ENCODE data around the gene ADAP1. TPM values are rescaled to one million over a fixed set of nuclear protein-coding genes. Genes with fewer than 3 reads are reported as not detected.

The ADAP1 gene
- total and polyA plus RNA-seq, 2 of the 13 experiments (the other 11 are each of a cell fraction or from before 2014, with no cell fraction given) = 10.5 to 24.6 TPM

DNA sequence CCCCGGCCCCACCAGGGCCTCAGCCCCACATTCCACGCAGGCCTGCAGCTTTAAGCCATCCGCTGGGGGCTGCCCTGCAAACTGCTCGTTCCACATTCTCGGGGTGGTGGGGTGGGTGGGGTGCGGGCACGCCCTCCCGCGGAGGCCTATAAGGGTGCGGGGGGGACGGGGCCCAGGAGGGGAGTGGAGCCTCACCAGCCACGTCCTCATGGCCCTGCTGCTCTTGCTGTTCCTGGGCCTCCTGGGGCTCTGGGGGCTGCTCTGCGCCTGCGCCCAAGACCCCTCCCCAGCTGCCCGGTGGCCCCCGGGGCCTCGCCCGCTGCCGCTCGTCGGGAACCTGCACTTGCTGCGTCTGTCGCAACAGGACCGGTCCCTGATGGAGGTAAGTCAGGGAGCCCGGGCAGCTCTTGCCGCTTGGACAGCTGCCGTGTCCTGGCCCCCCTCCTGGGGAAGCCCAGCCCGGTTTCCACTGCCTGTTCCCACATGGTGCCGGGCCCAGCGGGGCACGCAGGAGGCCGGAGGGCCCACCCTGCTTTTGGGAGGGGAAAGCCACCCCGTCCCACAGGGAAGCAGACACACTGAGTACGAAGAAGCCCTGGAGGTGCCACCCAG is 28.6 kb upstream of the ADAP1 start, which contains the start of gene CYP2W1 (continued):
- TF ChIP-seq HDAC2 (CRISPR knock-in tag; IDR thresholded peaks at IDR 0.05) (peak; percentile 30; the same call in 1 of the 2 replicates), MXI1 (IDR thresholded peaks at IDR 0.05; ENCODE audit: borderline replicate concordance, low read depth, low read length) (no peak), MATR3 (CRISPR knock-in tag; IDR thresholded peaks at IDR 0.05) (no peak), HOXA3 (CRISPR knock-in tag; IDR thresholded peaks at IDR 0.05) (peak; percentile 46; the same call in 1 of the 2 replicates), SPEN (CRISPR knock-in tag; IDR thresholded peaks at IDR 0.05; ENCODE audit: low read depth) (no peak; the same call in 1 of the 2 replicates), GLMP (CRISPR knock-in tag; IDR thresholded peaks at IDR 0.05; ENCODE audit: borderline replicate concordance) (no peak), ELF4 (CRISPR knock-in tag; IDR thresholded peaks at IDR 0.05; ENCODE audit: borderline replicate concordance) (no peak), ZNF652 (CRISPR knock-in tag; IDR thresholded peaks at IDR 0.05; ENCODE audit: borderline replicate concordance, low read depth) (no peak), ZNF83 (CRISPR knock-in tag; IDR thresholded peaks at IDR 0.05; ENCODE audit: borderline replicate concordance) (no peak), ZNF17 (CRISPR knock-in tag; IDR thresholded peaks at IDR 0.05) (no peak), HMG20A (CRISPR knock-in tag; IDR thresholded peaks at IDR 0.05; ENCODE audit: borderline replicate concordance) (no peak), ASH2L (IDR thresholded peaks at IDR 0.05; ENCODE audit: insufficient read length, low read depth, low read length) (peak; percentile 34), ZNF512B (CRISPR knock-in tag; IDR thresholded peaks at IDR 0.05; ENCODE audit: borderline replicate concordance) (no peak), ZNF496 (CRISPR knock-in tag; IDR thresholded peaks at IDR 0.05; ENCODE audit: insufficient replicate concordance) (no peak), TCF7L2 (IDR thresholded peaks at IDR 0.05; ENCODE audit: low read depth, low read length) (no peak)
- TF ChIP-seq, protein P1, sequence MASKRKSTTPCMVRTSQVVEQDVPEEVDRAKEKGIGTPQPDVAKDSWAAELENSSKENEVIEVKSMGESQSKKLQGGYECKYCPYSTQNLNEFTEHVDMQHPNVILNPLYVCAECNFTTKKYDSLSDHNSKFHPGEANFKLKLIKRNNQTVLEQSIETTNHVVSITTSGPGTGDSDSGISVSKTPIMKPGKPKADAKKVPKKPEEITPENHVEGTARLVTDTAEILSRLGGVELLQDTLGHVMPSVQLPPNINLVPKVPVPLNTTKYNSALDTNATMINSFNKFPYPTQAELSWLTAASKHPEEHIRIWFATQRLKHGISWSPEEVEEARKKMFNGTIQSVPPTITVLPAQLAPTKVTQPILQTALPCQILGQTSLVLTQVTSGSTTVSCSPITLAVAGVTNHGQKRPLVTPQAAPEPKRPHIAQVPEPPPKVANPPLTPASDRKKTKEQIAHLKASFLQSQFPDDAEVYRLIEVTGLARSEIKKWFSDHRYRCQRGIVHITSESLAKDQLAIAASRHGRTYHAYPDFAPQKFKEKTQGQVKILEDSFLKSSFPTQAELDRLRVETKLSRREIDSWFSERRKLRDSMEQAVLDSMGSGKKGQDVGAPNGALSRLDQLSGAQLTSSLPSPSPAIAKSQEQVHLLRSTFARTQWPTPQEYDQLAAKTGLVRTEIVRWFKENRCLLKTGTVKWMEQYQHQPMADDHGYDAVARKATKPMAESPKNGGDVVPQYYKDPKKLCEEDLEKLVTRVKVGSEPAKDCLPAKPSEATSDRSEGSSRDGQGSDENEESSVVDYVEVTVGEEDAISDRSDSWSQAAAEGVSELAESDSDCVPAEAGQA (IDR thresholded peaks at IDR 0.05; ENCODE audit: low read depth) = no peak
- TF ChIP-seq, protein P1 (CRISPR knock-in tag; IDR thresholded peaks at IDR 0.05; ENCODE audit: borderline replicate concordance) = no peak
- TF ChIP-seq, protein P2, sequence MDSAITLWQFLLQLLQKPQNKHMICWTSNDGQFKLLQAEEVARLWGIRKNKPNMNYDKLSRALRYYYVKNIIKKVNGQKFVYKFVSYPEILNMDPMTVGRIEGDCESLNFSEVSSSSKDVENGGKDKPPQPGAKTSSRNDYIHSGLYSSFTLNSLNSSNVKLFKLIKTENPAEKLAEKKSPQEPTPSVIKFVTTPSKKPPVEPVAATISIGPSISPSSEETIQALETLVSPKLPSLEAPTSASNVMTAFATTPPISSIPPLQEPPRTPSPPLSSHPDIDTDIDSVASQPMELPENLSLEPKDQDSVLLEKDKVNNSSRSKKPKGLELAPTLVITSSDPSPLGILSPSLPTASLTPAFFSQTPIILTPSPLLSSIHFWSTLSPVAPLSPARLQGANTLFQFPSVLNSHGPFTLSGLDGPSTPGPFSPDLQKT (CRISPR knock-in tag; IDR thresholded peaks at IDR 0.05; ENCODE audit: borderline replicate concordance) = no peak
